Measurements from ENCODE around the gene A4GALT. TPM values are rescaled to one million over a fixed set of nuclear protein-coding genes. Genes with fewer than 3 reads are reported as not detected.
A peak's percentile ranks its signal among the peaks of the same experiment; 100 is the strongest.

The A4GALT gene
- total and polyA plus RNA-seq, 2 donors (not counting 3 experiments of a cell fraction or from before 2014, with no cell fraction given) = 5.4 to 20.7 TPM

GRCh38 chr22:42661985-42662831, 58.5 kb downstream of the A4GALT start:
- dilution Hi-C loops (cut with MboI; ENCODE audit: extremely low pct_ligation_motif_present, low sequenced_read_pairs) (no loop called here), intact Hi-C loops (cut with micrococcal nuclease) (loop anchor here (1.0 to 5.0 kb wide), 6 partner anchors 35 to 195 kb away; partner anchors contain the start of genes A4GALT and ARFGAP3)
- ChIA-PET CTCF (interaction anchor here (1.0 to 2.5 kb wide), 9 partner anchors 10 to 160 kb away, joined by 4 to 16 read pairs (median 4); partner anchors contain the start of gene CYB5R3), POLR2A (no interaction called here)
- TF ChIP-seq POLR2A (IDR thresholded peaks at IDR 0.05; ENCODE audit: low read depth, low read length) = peak; percentile 67
- no peak for TF ChIP-seq MYC (IDR thresholded peaks at IDR 0.05; ENCODE audit: low read depth, low read length)
- TF ChIP-seq GATA2 (IDR thresholded peaks at IDR 0.05; ENCODE audit: insufficient read depth, insufficient read length, low read depth, low read length) = no peak
- TF ChIP-seq FOS (IDR thresholded peaks at IDR 0.05; ENCODE audit: borderline replicate concordance, insufficient read depth, low read length) = no peak
- peak; percentile 36 for TF ChIP-seq POLR2AphosphoS5 (IDR thresholded peaks at IDR 0.05; ENCODE audit: insufficient read depth, low read depth, low read length)
- TF ChIP-seq JUN (IDR thresholded peaks at IDR 0.05; ENCODE audit: borderline replicate concordance, insufficient read depth, insufficient read length, low read depth) = no peak
- TF ChIP-seq, protein P1, sequence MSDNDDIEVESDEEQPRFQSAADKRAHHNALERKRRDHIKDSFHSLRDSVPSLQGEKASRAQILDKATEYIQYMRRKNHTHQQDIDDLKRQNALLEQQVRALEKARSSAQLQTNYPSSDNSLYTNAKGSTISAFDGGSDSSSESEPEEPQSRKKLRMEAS (IDR thresholded peaks at IDR 0.05; ENCODE audit: insufficient read depth, insufficient read length) = no peak
- no peak for TF ChIP-seq EZH2 (IDR thresholded peaks at IDR 0.05; ENCODE audit: borderline replicate concordance, low read depth, low read length, severe bottlenecking)
- peak; percentile 85 to 91 for TF ChIP-seq CTCF (IDR thresholded peaks at IDR 0.05; ENCODE audit: extremely low read depth in 1 of 2, insufficient read depth in 1 of 2, low read depth in 1 of 2, low read length in 2 of 2)
- BruUV-seq (replicated peaks) = TSS peak; percentile 100
- H3K9me1 ChIP-seq (replicated peaks; ENCODE audit: control insufficient read depth, extremely low read depth, insufficient read depth, low read length) = no peaks in the 10 kb centered on the region
- DNase-seq (ENCODE audit: low read depth, low spot score) (peak; percentile 55), FAIRE-seq (peak; percentile 86)
- H3K27me3 ChIP-seq (ENCODE audit: control insufficient read depth in 2 of 2, insufficient read depth in 2 of 2, low read length in 2 of 2) = no peaks in the 10 kb centered on the region
- no peaks in the 10 kb centered on the region for H3K36me3 ChIP-seq (ENCODE audit: control insufficient read depth in 2 of 2, extremely low read depth in 1 of 2, insufficient read depth in 2 of 2, low read length in 2 of 2)
- peak overlapping the region; percentile 81 for H3K4me2 ChIP-seq (ENCODE audit: insufficient read depth, low read length)
- no peaks in the 10 kb centered on the region for H3K9me3 ChIP-seq (replicated peaks; ENCODE audit: control insufficient read depth, insufficient read depth, low read length)
- H3K79me2 ChIP-seq (ENCODE audit: control insufficient read depth, insufficient read depth, low read length) = no peaks in the 10 kb centered on the region
- peaks cover 4% of the 10 kb centered on the region for H3K4me1 ChIP-seq (ENCODE audit: control insufficient read depth, extremely low read depth, insufficient read depth, low read length)
- H4K20me1 ChIP-seq (replicated peaks; ENCODE audit: control insufficient read depth, extremely low read depth, insufficient read depth, low read length) = no peaks in the 10 kb centered on the region
- peak overlapping the region; percentile 52 for H3K9ac ChIP-seq (replicated peaks; ENCODE audit: extremely low read depth, insufficient read depth, low read length)
- peak overlapping the region; percentile 99 for H2AFZ ChIP-seq (ENCODE audit: low read depth, low read length)
- no peak overlapping the region for H3K27ac ChIP-seq (ENCODE audit: insufficient read depth, low read depth, low read length)
- H3K4me3 ChIP-seq (replicated peaks in 1 of 3; ENCODE audit: insufficient read depth in 1 of 3, low read depth in 1 of 3, low read length in 3 of 3) = peak overlapping the region in 2 of 3 experiments; percentile 50 to 52
